ENCODE measurements around the gene LRRC73. TPM values are rescaled to one million over a fixed set of nuclear protein-coding genes. Genes with fewer than 3 reads are reported as not detected.
"Not testable (repeated sequence)": the region's sequence is repeated elsewhere in the genome, so short reads cannot be mapped to it uniquely, and the experiment has no call there.

The LRRC73 gene
- total RNA-seq, 1 donor from 2014 or later = 1.5 TPM

DNA sequence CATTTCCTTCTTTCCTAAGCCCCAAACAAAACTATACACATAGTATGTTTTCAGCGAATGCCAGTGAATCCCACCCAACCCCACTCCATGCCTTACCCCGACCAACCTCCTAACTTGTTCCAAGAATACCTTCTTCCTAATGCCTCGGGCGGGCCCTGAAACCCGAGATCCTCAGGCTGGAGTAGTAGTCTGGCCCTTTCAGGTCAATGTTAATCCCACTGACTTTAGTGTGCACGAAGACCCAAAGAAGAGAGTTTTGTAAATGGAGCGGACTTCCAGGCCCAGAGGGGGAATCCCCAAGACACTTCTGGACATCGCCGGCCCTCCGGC, 6.2 kb upstream of the LRRC73 start:
- intact Hi-C loops (cut with DNase I) = loop anchor here (5.0 kb wide), 1 partner anchor 61 kb away; the partner anchor contains the start of genes POLH and XPO5
- DNase-seq (ENCODE audit: low spot score) = no peak

DNA sequence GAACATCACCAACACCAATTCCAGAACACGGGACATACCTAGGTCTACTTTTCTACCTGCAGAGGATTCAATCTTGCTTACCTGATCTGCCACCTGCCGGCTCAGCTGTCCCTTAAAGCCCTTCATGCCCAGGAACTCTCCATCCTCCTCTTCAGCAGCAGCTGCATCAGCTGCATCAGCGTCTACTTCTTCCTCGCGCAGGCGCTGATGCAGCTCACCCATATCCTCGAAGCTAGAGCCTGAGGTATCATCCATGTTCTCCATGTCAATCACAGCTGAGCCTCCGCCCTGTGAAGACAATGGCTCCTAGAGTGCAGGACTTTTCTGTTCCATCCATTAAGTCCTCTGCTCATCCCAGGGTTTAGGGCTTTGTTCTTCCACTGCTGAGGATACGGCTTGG, 5.7 kb upstream of the LRRC73 start:
- no peak for DNase-seq (ENCODE audit: low spot score)
- intact Hi-C loops (cut with DNase I) = loop anchor here (5.0 kb wide), 1 partner anchor 61 kb away; the partner anchor contains the start of genes POLH and XPO5

DNA sequence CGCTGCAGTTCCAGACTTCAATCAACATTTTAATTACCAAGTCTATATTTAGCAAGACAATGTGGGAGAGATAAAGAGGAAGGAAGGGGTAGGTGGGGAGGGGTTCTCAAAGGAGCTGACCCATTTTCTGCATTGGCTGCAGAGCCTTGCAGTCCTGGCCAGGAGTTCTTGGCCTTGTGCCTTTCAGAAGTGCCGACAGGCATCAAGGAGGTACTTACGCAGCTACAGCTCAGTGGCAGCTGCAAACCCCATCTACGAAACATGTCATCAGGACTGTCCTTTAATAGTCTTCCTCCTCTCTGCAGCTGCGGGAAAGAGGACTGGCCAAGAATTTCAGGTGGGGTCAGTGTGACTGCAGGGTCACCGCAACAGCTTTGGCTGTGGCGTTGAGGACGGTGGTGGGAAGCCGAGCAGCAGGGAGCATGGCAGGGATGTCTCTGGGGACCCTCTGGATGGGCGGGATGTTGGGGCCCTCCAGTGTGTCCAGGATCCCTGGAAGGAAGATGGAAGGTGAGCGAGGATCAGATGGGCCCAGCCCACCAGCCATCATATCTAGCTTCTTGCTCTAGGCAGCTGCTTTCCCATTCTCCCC, 1.8 kb upstream of the LRRC73 start:
- intact Hi-C loops (cut with DNase I) = no loop called here
- no peak for DNase-seq (ENCODE audit: low spot score)

DNA sequence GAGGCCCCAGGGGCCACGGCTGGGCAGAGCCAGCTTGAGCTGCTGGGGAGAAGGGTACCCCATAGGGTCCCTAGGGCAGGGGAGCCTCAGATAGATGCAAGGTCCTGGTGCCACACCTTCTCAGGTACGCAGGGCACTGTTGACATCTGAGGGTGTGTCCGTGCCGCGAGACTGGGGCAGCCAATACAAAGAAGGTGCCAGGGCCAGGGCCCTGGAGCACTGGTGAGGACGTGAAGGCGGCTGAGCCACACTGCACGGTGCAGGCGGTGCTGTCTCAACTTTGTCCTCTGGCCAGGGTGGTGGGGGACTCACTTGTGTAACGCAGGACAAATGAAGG, 649 bp upstream of the LRRC73 start:
- intact Hi-C loops (cut with DNase I) = no loop called here
- no peak for DNase-seq (ENCODE audit: low spot score)

DNA sequence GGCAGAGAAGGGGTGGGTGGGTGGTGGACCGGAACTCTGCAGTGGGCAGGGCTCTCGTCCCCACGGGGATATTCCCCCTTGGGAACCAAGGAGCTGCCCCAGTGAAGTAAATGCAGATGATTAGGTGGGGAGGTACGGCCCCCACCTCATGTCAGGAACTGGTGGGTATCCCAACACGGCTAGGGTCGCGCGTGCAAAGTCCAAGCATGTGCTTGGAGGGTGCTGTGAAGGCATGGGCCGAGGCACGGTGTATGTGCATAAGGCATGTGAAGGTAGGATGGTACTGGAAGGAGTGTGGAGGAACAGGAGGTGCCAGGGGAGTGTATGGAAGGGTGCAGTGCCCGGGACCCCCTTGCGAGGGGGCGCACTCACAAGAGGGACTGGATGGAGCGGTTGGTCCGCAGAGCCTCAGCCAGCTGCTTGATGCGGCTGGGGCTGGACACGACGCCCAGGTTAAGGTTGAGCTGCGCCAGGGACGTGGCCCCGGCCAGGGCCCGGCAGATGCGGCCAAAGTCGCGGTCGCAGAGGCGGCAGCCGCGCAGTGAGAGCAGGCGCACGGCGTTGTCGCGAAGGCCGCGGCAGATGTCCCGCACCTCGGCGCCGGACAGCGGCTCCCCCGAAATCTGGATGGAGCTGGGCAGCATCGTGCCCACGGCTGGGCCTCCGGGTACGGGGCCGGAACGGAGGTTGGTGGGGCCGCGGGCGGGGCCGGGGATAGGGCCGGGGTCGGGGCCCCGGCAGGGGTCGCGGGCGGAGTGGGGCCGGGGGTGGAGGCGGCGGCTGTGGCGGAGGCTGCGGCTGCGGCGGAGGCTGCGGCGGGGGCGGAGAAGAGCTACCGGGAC, 783 bp downstream of the LRRC73 start:
- intact Hi-C loops (cut with DNase I) = loop anchor here (5.0 kb wide), 1 partner anchor 242 kb away; no protein-coding TSS in a partner anchor
- no peak for DNase-seq (ENCODE audit: low spot score)

DNA sequence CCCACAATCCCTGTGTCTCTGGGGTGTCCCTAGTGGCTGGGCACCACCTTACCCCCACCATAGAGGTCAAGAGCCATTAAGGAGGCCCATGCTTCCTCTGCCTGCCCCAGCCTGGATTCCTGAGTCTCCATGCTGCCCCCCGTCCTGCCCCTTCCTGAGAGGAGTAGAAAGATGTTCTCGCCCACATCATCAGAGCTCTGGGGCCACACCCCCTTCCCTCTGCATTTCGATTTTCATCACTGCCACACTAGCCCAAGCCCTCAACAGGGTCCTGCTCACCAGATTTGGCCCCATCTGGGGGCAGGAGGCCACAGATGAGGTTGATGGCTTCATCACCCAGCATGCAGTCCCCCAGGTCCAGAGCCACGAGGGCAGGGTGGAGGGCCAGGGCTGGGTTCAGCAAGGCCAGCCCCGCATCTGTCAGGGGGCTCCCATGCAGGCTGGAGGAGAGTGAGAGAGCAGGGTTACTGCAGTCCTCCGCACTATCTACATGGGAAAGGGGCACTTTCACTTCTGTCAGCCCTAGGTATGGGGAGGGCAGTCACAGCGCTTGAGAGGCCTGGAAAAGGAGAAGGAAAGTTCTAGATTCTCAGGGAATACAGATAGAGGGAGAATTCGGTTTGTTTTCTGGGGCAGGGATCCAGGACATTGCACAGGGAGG, 1.5 kb downstream of the LRRC73 start:
- intact Hi-C loops (cut with DNase I) = loop anchor here (5.0 kb wide), 1 partner anchor 241 kb away; no protein-coding TSS in a partner anchor
- no peak for DNase-seq (ENCODE audit: low spot score)

DNA sequence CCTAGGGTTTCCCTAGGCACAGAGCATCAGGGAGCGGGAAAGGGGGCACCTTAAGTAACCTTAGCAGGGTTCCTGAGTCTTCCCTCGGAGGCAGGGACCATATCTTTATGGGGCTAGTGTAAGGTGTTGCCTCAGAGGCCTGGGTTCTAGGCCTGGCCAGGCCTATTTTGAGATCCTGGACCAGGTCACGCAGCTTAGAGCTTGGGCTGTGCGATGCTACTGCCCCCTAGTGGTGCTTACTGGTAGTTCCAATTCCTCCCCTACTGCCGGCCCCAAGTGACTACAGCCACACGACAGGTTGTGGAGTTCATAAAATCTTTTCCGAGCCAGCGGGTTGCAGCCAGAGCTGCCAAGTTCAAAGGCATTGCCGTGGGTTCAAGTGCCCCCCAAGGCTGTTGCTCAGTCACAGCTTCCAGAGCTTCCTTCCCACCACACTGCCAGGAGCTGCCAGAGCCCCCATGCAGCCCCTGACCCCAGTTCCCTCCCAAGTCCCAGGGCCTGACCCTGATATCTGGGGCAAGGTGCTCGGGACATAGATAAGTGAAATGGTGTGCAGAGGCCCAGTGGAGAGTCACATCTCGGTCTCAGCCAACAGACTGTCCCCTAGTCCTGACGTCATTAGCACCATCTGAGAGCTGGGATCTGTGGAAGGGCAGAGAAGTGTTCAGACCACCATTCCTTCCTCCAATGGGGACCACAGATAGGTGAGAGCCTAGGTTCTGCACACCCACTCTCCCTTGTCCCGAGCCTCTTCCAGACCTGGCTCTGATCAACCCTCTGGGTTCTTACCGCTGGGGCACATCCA, 3.3 kb downstream of the LRRC73 start:
- intact Hi-C loops (cut with DNase I) = loop anchor here (2.0 to 5.0 kb wide), 3 partner anchors 52 to 240 kb away; partner anchors contain the start of gene DLK2
- DNase-seq (ENCODE audit: low spot score) = peak; percentile 89

DNA sequence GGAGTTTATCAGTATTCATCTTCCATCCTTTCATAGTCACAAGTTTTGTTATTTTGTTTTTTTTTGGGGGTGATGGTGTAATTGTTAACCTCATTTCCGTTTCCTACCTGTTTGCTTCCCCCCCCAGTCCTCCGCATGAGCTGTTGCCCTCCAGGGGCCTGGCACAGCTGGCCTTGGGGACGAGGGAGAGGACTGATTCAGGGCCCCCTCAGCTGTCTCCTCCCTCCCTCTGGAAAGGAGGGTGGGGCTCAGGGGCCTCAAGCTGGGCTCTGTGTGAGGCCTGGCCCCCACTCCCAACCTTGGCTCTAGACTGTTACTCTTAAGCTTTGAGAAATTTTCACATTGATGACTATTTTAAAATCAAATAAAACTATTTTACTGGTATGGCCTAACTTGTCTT, 4.0 kb downstream of the LRRC73 start:
- DNase-seq (ENCODE audit: low spot score) = no peak
- intact Hi-C loops (cut with DNase I) = loop anchor here (2.0 to 5.0 kb wide), 3 partner anchors 51 to 239 kb away; partner anchors contain the start of gene DLK2

DNA sequence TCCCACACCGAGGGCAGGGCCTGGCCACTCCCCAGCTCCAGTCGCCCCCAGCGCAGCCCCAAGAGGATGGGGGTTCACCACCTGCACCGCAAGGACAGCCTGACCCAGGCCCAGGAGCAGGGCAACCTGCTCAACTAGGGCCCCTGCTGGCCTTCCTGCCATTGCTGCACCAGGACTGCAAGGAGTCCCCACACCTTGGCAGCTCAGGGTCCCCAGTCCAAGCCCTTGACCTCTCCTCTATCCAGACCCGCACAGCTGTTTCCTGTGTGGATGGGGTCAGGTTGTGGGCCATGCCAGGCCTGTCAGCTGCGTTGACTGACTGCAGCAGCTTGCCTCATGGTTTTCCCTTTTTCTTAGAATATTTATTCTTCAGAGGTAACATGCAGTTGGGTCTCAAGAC, 4.4 kb downstream of the LRRC73 start:
- DNase-seq (ENCODE audit: low spot score) = no peak
- intact Hi-C loops (cut with DNase I) = loop anchor here (2.0 to 5.0 kb wide), 3 partner anchors 51 to 238 kb away; partner anchors contain the start of gene DLK2

DNA sequence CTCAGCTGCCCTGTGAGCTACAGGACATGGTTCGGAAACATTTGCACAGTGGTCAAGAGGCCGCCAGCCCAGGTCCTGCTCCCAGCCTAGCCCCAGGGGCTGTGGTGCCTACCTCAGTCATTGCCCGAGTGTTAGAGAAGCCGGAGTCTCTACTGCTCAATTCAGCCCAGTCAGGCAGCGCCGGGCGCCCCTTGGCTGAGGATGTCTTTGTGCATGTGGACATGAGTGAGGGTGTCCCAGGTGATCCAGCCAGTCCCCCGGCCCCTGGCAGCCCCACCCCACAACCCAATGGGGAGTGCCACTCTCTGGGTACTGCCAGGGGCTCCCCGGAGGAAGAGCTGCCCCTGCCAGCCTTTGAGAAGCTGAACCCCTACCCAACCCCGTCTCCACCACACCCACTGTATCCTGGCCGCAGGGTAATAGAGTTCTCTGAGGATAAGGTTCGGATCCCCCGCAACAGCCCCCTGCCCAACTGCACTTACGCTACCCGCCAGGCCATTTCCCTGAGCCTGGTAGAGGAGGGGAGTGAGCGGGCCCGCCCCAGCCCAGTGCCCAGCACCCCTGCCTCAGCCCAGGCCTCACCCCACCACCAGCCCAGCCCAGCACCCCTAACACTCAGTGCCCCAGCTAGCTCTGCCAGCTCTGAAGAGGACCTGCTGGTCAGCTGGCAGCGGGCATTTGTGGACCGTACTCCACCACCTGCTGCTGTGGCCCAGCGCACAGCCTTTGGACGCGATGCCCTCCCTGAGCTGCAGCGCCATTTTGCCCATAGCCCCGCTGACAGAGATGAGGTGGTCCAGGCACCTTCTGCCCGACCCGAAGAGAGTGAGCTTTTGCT, 5.2 kb downstream of the LRRC73 start:
- intact Hi-C loops (cut with DNase I) = loop anchor here (5.0 kb wide), 1 partner anchor 238 kb away; no protein-coding TSS in a partner anchor
- DNase-seq (ENCODE audit: low spot score) = no peak

DNA sequence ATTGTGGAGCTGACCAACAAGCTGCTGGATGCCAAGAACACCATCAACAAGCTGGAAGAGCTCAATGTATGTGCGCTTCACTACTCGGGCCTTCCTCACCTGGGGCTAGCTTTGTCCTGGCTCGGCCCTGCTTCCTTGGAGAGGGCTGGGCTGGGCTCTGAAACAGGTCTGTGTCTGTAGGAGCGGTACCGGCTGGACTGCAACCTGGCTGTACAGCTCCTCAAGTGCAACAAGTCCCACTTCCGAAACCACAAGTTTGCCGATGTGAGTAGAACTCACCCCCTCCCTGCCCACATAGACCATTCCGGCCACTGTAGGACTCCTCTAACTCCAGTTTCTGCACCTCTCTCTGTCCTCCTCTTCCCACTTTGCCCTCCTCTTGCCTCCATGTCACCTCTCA, 6.7 kb downstream of the LRRC73 start:
- intact Hi-C loops (cut with DNase I) = no loop called here
- no peak for DNase-seq (ENCODE audit: low spot score)

DNA sequence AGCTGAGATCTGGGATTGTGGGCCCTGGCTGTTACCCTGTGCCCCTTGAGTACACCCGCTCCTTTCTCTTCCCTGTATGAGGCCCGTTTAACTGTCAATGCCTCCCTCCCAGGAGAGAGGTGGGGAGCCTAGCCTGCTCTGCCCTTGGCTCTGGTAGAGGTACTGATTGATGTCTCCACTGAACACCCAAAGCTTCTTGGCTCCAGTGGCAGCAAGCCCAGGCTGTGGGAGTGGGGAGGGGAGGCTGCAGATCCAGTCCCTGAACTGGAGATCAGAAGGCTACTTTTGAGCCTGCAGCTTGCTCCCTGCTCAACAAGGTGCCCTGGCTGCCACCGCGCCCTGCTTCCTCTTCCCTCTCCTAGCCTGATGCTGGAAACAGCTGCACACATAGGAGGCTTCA, 7.5 kb downstream of the LRRC73 start:
- no peak for DNase-seq (ENCODE audit: low spot score)
- intact Hi-C loops (cut with DNase I) = no loop called here

DNA sequence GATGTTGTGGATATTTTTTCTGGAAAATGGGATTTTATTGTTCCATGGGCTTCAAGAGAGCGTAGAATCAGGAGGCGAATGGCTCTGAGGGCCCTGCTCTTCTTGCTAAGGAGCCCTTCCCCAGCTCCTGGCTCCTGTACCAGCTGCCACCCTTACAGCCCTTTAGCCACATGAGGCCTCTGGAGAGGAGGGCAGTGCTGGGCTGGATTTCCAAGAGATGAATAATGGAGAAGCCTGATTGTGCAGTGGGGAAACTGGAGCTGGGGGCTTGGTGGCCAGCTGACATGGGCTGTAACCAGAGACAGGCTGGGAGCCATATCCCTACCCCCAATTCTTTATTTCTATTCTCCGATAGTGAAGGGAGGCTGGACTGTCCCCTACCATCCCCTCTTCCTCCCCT, 9.2 kb downstream of the LRRC73 start:
- intact Hi-C loops (cut with DNase I) = no loop called here
- no peak for DNase-seq (ENCODE audit: low spot score)

DNA sequence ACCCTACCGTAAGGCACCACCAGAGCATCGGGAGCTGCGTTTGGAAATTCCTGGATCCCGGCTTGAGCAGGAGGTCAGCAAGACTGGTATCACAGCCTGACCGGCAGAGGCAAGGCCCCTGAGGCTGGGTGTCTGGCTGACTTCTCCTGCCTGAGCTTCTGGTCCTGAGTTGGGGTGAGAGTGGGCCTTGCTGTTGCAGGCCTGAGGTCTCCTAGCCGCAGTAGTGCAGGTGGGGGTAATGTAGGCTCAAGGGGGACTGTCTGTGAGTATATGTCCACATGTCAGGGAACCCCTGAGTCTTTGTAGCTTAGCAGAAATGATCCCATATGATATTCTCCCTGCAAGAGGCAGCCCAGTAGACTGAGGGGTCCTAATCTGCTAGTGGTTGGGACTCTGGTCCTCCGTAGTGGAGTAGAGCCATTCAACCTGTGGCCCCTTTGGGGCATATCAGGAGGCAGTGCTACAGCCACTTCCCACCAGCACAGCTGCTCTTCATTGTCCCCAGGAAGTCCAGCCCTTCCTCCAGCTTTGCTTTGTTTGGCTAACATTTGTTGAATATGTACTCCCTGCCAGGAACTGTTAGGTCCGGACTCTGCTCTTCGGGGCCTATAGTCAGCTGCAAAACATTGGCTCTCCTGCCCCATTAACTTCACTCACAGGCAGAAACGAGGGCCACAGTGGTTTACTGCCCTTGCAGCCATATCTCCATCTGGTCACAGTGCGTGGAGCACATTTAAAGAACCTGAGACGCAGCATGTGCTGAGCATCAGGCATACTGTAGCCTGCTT, 10.9 kb downstream of the LRRC73 start:
- intact Hi-C loops (cut with DNase I) = no loop called here
- no peak for DNase-seq (ENCODE audit: low spot score)

DNA sequence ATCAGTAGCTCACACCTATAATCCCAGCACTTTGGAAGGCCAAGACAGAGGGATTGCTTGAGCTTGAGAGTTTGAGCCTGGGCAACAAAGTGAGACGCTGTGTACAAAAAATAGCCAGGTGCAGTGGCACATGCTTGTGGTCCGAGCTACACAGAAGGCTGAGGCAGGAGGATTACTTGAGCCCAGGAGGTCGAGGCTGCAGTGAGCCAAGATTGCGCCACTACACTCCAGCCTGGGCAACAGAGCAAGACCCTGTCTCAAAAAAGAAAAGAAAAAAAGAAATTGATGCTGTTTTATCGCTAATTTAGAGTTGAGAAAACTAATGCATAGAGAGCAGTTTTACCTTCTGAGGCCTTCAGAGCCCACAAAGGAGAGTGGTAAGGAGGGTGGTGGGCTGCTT, 11.9 kb downstream of the LRRC73 start:
- intact Hi-C loops (cut with DNase I); DNase-seq (ENCODE audit: low spot score): not testable (repeated sequence)

DNA sequence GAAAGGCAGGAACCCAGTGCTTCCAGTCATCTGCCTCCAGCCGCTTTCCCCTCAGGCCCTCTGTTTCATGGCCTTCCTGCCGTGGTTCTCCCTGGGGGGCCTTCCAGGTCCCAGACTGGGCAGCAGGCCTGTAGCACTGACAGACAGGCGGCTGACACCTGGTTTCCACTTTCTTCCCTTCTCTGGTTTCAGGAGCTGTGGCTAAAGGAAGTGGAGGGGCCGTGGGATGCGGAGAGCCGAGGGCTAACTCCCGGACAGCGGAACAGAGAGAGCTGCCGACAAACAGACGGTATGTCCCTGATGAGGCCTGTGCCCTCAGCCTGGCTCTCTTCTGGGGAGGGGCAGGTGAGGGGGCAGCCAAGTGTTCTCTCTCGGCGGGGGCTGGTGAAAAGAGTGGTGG, 12.5 kb downstream of the LRRC73 start:
- DNase-seq (ENCODE audit: low spot score) = no peak
- intact Hi-C loops (cut with DNase I) = loop anchor here (2.0 kb wide), 1 partner anchor 43 kb away; the partner anchor contains the start of gene DLK2

DNA sequence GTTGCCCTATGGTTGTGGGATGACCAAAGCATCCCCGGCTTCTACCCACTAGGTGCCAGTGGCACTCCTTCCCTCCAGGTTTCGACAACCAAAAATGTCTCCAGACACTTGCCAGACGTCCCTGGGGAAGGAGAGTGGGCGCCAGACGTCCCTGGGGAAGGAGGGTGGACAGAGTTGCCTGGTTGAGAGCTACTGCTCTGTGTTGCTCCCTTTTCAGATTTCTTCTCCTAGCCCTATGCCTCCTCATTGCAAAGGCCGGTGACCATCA, 13.1 kb downstream of the LRRC73 start:
- intact Hi-C loops (cut with DNase I) = loop anchor here (2.0 kb wide), 1 partner anchor 42 kb away; the partner anchor contains the start of gene DLK2
- DNase-seq (ENCODE audit: low spot score) = no peak

All from cardiac septum (tissue), 1 donor.